ENCODE results near the gene C2orf42.
"Not testable (repeated sequence)": the region's sequence is repeated elsewhere in the genome, so short reads cannot be mapped to it uniquely, and the experiment has no call there.

GRCh38 chr2:70106138-70106537 is 84.7 kb downstream of the C2orf42 start:
- TF ChIP-seq, protein P1, sequence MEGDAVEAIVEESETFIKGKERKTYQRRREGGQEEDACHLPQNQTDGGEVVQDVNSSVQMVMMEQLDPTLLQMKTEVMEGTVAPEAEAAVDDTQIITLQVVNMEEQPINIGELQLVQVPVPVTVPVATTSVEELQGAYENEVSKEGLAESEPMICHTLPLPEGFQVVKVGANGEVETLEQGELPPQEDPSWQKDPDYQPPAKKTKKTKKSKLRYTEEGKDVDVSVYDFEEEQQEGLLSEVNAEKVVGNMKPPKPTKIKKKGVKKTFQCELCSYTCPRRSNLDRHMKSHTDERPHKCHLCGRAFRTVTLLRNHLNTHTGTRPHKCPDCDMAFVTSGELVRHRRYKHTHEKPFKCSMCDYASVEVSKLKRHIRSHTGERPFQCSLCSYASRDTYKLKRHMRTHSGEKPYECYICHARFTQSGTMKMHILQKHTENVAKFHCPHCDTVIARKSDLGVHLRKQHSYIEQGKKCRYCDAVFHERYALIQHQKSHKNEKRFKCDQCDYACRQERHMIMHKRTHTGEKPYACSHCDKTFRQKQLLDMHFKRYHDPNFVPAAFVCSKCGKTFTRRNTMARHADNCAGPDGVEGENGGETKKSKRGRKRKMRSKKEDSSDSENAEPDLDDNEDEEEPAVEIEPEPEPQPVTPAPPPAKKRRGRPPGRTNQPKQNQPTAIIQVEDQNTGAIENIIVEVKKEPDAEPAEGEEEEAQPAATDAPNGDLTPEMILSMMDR (IDR thresholded peaks at IDR 0.05): not testable (repeated sequence)
- not testable (repeated sequence) for TF ChIP-seq POLR2A, EP300 (IDR thresholded peaks at IDR 0.05)
